Cardiac muscle cell (in vitro differentiated cells and primary cell): Measurements from ENCODE around the gene SPATA16. TPM values are rescaled to one million over a fixed set of nuclear protein-coding genes. Genes with fewer than 3 reads are reported as not detected.

ENCODE experiments used
- DNase-seq, 2 donors: peaks; one replicate each; pipeline versions ENCODE4 v3.0.0 to v3.0.0-alpha.2; 2010 to 2017; ENCODE audit warnings: low read depth in 1 of 2, low spot score in 1 of 2
- H3K27ac ChIP-seq: fragments of 200-600 bp; sonication (generic); 2 replicates; pipeline ENCODE4 v1.5.1; 2016
- H3K27me3 ChIP-seq: fragments of 200-600 bp; sonication (generic); 2 replicates; pipeline ENCODE4 v1.6.0; 2016; ENCODE audit warnings: control low read depth
- H3K36me3 ChIP-seq: fragments of 200-600 bp; sonication (generic); 2 replicates; pipeline ENCODE4 v1.5.1; 2016; ENCODE audit warnings: control low read depth
- H3K4me1 ChIP-seq: fragments of 200-600 bp; sonication (generic); 2 replicates; pipeline ENCODE4 v1.8.1; 2017; ENCODE audit warnings: low read depth, mild to moderate bottlenecking, mixed run types
- H3K4me3 ChIP-seq: fragments of 200-600 bp; sonication (generic); 2 replicates; pipeline ENCODE4 v1.5.1; 2016; ENCODE audit warnings: mild to moderate bottlenecking
- H3K9me3 ChIP-seq: fragments of 200-600 bp; sonication (generic); 2 replicates; pipeline ENCODE4 v1.5.1; 2017; ENCODE audit warnings: low read depth, mild to moderate bottlenecking, control low read depth
- polyA plus RNA-seq: library from polyadenylated mRNA; unstranded; fragments of >200 nt; fragmentation: Nextera tagmentation; extraction: Ambion mirVana; gene quantifications from 2 replicates; pipeline ENCODE4 v1.2.1, GENCODE V29; 2016
- total RNA-seq: library from RNA; depleted of rRNA; stranded (reverse); fragments of >200 nt; gene quantifications from 2 replicates; pipeline ENCODE4 v1.2.3, GENCODE V29; 2016
- TF ChIP-seq, protein P1 (sequence below): IDR thresholded peaks from 2 replicates; pipeline ENCODE4 v1.5.1; 2012; ENCODE audit warnings: low read depth, mild to moderate bottlenecking, low read length

Gene SPATA16
- total and polyA plus RNA-seq, 2 experiments from 2014 or later, result not detected

DNA sequence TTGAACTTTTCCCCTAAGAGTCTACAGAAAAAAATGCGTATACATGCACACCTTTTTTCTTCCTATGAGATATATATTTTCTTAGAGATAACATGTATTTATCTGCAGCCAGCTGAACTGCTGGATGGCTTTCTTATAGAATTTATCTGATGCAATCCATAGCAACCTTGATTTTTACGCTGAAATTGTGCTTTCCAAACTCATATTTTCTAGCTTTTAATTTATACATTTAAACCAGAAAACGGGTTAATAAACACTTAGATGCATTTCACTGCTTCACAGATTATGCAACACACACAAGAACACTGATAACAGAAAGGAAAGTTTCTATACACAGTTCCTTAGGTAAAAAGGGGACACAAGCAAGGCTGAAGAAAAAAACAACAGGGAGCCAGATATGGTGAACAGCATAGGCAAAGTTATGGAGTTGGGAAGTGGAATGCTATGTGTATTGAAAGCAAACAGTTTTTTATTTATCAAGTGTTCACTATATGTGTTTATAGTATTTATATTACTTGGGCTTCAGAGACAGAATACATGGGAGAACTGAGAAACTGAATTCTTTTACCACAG, 149.5 kb downstream of the SPATA16 start:
- TF ChIP-seq, protein P1, sequence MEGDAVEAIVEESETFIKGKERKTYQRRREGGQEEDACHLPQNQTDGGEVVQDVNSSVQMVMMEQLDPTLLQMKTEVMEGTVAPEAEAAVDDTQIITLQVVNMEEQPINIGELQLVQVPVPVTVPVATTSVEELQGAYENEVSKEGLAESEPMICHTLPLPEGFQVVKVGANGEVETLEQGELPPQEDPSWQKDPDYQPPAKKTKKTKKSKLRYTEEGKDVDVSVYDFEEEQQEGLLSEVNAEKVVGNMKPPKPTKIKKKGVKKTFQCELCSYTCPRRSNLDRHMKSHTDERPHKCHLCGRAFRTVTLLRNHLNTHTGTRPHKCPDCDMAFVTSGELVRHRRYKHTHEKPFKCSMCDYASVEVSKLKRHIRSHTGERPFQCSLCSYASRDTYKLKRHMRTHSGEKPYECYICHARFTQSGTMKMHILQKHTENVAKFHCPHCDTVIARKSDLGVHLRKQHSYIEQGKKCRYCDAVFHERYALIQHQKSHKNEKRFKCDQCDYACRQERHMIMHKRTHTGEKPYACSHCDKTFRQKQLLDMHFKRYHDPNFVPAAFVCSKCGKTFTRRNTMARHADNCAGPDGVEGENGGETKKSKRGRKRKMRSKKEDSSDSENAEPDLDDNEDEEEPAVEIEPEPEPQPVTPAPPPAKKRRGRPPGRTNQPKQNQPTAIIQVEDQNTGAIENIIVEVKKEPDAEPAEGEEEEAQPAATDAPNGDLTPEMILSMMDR, result no peak
- peaks cover 7% of the 10 kb centered on the region for H3K4me1 ChIP-seq

DNA sequence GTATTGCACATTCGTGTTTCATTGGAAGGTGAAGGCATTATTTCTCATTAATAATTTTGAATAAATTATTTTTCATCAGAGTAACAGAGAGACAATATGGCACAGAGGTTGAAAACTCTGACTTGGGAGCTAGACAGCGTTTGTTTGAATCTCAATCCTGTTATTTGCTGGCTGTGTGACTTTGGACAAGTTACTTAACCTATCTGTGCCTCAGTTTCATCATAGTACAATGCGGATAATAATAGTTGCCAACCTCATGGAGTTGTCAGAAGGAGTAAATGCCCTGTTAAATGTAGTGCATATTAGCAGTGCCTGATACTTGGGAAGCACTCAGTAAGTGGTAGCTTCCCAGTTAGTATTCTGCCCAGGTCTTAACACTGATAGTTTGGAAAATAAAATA, 151.7 kb downstream of the SPATA16 start:
- Histone ChIP-seq H3K36me3 (no peaks in the 10 kb centered on the region), H3K4me1 (peaks cover 10% of the 10 kb centered on the region), H3K9me3 (no peaks in the 10 kb centered on the region), H3K4me3 (no peak overlapping the region), H3K27ac (no peak overlapping the region), H3K27me3 (no peaks in the 10 kb centered on the region)
- DNase-seq, result no peak
- TF ChIP-seq, protein P1, result no peak

More for the DNA sequence above, 149.5 kb downstream of the SPATA16 start:
- DNase-seq, result peak in 1 of 2 donors; percentile 5
- Histone ChIP-seq H3K27ac (no peak overlapping the region), H3K27me3 (no peaks in the 10 kb centered on the region), H3K9me3 (no peaks in the 10 kb centered on the region), H3K4me3 (no peak overlapping the region), H3K36me3 (no peaks in the 10 kb centered on the region)

DNA sequence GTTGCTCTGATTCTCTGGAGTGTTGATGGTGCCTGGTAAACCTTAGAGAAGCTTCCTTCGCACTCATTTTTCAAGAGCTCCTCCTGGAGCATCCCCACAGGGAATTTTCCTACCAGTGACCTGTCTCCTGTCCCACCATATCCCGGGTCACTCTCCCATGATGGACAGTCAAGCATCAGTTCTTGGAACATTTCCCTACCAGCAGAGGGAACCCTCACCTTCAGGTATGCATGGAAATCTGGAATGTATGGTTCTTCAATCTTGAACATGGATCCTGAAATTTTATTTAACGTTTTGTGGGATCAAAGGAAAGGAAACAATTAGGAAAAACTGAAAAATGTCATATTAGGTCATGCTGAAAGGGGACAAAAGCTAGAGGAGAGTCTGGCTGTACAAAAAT, 153.8 kb downstream of the SPATA16 start:
- no peak overlapping the region for H3K27ac ChIP-seq
- no peaks in the 10 kb centered on the region for H3K36me3 ChIP-seq
- H3K4me3 ChIP-seq, result no peak overlapping the region
- H3K9me3 ChIP-seq, result no peaks in the 10 kb centered on the region
- TF ChIP-seq, protein P1, result no peak
- no peaks in the 10 kb centered on the region for H3K27me3 ChIP-seq
- peaks cover 16% of the 10 kb centered on the region for H3K4me1 ChIP-seq
- DNase-seq, result no peak

DNA sequence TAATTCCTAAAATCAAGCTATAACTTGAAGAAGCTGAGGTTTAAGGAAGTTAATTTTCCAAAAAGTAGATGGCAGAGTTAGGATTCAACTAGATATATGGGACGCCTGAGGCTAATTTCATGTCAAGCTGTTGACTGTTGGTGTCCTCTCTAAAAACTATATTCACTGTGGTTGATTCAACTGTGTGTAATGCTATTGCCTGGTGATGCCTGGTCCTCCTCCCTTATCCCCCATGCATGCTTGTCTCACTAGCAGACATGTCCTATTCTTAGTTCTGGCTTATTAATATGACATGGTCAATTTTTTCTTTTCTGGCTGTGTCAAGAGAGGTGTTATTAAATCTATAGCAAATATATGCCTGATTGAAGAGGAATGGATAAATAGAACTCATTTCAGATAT, 156.1 kb downstream of the SPATA16 start:
- Histone ChIP-seq H3K36me3 (no peaks in the 10 kb centered on the region), H3K27ac (no peak overlapping the region), H3K4me1 (peaks cover 16% of the 10 kb centered on the region), H3K27me3 (no peaks in the 10 kb centered on the region), H3K9me3 (no peaks in the 10 kb centered on the region), H3K4me3 (no peak overlapping the region)
- TF ChIP-seq, protein P1, result no peak
- no peak for DNase-seq

DNA sequence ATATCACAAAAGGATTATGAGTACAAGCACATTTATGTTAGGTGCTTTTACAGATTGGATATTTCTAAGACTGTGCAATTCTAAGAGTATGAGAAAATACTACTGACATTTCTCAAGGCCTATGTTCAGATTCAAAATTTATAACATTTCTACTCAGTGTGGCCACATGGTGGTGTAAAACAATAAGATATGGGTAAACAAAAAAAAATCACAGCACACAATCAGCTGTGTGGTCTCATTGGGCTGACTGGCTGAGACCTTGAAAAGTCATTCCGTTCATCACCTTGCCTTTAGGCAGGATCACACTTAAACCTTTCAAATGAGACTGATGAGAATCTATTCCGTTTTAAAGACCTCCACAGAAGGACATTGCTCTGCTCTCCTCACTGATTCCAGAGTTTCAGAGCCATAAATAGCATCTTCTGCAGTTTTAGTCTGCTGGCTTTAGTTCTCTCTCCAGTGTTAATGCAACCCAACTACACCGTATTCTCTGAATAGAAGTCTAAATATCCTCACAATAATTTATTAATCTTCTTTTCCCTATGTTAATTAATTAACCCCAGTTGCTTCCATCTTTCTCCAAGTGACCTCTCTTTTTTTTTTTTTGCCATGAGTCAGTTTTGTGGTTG, 158.2 kb downstream of the SPATA16 start:
- H3K4me1 ChIP-seq, result peaks cover 16% of the 10 kb centered on the region
- H3K27ac ChIP-seq, result no peak overlapping the region
- no peaks in the 10 kb centered on the region for H3K9me3 ChIP-seq
- no peaks in the 10 kb centered on the region for H3K36me3 ChIP-seq
- TF ChIP-seq, protein P1, result peak; percentile 14
- DNase-seq, result peak; percentile 30 to 35
- no peaks in the 10 kb centered on the region for H3K27me3 ChIP-seq
- no peak overlapping the region for H3K4me3 ChIP-seq
